ENCODE results near the gene TGFBR1.

TGFBR1 gene

DNA sequence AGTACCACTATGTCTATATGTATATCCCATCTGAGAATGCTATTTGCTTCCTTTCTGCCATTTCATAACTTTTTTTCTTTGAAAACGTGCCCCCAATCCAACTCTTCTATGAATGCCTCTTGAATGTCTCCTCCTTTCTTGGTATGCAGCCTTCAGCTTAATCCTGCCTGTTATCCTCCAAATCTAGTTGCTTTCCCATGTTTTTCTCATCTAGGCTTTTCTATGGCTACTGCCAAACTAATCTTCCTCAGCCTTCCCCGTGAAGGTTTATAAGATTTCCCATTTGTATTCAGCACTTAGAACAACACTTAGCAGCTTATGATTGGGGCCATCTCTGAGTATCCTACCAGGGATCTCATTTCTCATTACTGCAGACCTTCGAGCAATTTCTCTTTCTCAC lies 2.5 kb downstream of the TGFBR1 start:
- no peak for DNase-seq (ENCODE audit: low spot score)

DNA sequence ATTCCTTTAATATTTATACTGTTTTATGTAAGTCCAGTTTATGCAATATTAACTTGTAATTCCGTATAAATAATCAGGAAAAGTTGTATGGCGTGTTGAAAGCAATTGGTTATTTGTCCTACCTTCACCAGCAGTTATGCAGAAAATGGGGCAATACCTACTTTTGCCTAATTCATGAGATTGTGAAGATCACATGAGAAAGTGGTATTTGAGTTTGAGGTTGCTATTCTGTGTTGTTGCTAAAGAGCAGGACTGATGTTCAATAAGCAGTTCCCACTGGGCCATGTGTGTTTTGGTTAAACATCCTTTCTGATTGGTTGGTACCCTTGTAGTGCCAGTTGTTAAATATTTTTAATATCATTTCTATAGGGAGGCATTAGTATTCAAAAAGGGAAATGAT lies 3.2 kb downstream of the TGFBR1 start:
- no peak for DNase-seq (ENCODE audit: low spot score)

DNA sequence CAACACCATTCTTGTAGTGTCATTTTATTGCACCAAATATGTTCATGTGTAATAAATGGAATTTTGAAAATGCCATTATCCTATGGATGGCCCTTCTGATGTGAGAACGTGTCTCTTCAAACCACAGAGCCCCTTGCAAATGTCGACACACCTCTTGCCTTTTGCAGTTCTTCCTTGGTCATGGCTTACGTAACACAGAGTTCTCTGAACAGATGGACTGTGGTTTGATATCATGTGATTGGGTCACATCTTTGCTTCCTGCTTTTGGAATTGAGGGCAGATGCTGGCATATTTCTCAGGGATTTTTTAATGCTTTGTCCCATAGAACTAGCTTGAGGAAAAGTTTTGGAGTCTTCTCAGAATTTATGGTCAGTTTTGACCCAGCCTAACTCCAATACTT lies 4.6 kb downstream of the TGFBR1 start:
- DNase-seq (ENCODE audit: low spot score), result no peak

- DNase-seq (ENCODE audit: low spot score), result no peak
These were observed 8.0 kb downstream of the TGFBR1 start for GRCh38 chr9:99112750-99113413.

DNA sequence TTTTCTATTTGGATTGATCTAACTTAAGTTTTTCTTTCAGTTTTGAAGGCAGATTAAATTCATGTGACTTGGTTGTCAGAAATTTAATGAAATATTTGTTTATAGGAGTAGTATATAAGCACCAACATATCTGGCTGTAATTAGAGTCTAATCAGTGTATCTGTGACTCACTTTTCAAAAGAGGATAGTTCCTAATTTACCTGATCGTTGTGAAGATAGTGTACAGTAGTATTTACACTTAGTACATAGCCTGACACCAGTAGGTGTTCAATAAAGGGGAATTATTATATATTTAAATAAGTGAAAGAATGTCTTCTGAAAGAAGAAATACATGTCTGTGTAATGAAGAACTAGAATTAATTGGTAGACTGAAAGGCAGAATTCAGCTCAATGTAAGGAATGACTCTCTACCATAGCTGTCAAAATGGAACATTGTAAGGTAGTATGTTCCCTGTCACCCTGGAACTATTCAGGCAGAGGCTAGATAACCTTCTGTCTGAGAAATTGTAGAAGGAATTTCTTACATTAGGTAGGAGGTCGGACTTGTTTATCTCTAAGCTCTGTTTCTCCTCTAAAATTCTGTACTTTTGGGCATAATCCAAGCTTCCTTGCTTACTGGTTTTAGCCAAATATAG lies 8.6 kb downstream of the TGFBR1 start:
- DNase-seq (ENCODE audit: low spot score), result no peak

- no peak for DNase-seq (ENCODE audit: low spot score)
These were observed 9.1 kb downstream of the TGFBR1 start for GRCh38 chr9:99114049-99114440.

DNA sequence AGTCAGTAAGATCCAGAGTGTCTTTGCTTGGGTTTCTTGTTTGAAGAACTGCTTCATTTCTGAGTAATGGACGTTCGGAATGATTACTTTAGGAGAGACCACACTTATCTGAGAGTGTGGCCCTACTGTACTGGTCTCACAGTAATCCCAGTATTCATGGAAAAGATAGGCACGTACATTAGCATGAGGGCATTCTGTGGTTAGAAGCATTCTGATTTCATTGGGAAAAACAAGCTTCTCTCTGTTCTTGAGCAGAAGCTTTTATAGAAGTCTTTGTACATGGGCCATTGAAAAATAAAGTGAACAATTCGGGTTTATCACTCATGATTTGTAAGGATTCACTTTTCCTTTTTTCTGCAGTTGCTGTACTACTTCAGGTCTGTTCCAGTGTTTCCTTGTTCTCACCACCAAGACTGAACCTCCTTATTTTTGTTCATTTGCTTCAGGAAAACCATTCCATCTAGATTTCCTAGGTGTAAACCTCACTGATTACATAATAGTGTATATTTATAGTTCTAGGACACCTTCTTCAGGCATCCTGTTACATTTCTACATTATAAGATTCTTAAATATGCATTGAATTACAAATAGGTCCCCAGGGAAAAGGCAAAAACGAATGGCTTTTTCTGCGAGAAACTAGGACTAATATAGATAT lies 10.1 kb downstream of the TGFBR1 start:
- no peak for DNase-seq (ENCODE audit: low spot score)

DNA sequence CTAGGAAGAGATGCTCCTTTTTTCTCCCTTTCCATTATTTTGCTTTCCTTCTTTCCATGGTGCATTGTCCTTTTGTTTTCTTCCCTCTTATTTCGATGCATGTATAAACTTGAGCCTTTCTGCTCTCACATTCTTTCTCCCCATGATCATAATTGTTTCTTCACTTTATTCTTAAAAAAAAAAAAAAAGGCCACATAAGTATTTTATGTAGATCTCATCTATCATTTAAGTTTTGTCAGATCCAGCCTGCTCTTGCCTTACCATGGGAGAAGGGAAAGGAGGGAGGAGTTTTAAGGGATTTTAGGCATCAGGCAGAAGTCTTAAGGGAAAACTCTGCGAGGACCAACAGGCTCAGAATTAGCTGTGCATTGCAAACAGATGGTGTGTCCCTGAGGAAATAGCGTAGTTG lies 11.1 kb downstream of the TGFBR1 start:
- DNase-seq (ENCODE audit: low spot score), result no peak

GRCh38 chr9:99118782-99119466 lies 14.0 kb downstream of the TGFBR1 start:
- DNase-seq (ENCODE audit: low spot score), result no peak

DNA sequence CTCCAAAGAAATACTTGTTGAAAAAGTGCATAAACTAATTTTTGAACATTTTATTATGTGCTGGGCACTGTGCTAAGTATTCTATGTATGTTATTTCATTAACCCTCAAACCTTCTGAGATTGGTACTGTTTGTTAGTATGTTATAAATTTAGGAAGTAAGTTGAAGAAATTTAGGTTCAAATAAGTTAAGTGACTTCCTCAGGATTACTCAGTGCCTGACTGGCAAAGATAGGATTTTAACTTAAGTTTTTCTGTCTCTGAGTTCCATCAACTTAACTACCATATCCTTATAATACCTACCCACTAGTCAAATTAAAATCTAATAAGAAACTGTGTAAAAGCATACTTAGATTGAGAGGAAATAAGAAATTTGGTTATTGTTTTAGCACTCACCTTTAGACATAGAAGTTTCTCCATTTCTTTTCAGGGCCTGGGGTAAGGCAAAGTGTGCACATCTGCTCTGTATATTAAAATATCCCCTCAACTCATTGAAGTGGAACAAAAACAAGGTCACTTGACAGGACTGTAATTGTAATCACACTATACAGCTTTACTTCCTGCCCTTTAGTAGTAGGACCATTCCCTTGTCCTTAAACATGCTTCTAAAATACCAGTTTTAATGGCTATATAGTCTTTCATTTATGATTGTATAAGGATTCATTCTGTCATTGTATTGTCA lies 15.2 kb downstream of the TGFBR1 start:
- no peak for DNase-seq (ENCODE audit: low spot score)

- no peak for DNase-seq (ENCODE audit: low spot score)
These were observed 16.7 kb downstream of the TGFBR1 start for GRCh38 chr9:99121604-99122003.

GRCh38 chr9:99124534-99125255 lies 19.8 kb downstream of the TGFBR1 start:
- no peak for DNase-seq (ENCODE audit: low spot score)

DNA sequence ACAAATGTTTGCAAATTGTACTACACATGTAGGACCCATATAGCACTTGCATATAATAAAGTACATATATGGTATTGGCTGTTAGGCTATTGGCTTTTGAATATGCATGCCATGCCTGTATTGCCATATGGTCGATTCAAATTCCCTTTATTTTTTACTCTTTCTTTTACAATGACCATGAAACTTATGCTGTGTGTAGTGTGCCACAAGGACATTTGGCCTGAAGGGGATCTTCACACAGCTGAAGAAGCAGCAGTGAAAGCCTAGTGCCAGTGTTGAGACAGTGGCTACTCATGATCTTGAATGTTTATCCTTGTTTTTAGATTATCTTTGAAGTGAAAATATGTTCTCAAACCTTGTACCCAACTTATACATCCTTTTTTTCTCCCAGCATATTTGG lies 20.5 kb downstream of the TGFBR1 start:
- no peak for DNase-seq (ENCODE audit: low spot score)

DNA sequence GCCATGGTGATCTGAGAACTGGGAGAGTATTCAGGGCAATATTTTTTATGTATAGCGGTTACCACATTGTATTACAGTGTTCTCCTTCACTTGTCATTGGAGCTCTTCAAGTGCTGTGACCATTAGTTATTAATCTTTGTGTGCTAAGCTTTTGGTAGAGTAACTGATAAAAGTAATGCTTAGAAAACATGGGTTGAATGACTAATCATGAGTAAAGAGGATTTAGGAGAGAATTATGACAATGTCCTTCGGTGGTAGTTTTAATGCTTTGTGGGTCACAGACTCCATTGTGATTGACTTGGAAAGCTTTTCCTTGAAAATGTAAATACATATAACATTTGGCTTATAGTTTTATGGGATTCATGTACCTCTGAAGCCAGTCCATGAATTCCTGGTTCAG lies 21.4 kb downstream of the TGFBR1 start:
- DNase-seq (ENCODE audit: low spot score), result no peak

DNA sequence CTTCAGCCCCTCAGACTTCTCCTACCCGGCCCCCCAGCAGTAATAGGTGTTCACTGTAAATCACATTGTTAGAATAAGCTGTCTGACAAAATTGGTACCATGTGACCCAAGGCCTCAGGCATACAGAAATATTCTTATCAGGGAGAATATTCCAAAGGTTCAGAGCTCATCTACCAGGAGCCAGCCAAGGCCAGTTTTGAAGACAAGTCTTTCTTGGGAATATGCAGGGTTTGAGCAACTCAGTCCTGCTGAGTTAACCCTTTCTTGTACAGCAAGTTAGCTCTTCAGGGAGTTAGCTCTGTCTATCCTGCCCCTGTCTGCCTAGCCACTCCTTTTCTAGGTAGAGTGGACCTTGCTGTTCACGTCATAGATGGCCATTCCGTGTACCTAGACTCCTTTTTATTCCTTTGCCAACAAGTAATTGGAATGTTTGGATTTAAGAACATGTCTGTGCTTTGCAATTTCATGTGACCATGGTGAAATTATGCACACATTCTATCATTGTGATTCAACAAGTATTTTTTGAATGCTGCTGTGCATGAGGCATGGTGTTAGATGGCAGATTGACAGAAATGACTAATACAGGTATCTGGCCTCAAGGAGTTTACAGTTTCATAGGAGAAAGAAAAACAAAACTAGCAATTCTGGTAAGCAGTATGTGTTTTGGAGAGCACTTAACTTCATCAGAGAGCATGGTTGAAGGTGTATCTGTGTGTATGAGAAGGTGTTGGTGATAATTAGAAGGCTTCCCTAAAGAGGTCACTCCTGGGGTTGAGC lies 22.6 kb downstream of the TGFBR1 start:
- DNase-seq (ENCODE audit: low spot score), result no peak

DNA sequence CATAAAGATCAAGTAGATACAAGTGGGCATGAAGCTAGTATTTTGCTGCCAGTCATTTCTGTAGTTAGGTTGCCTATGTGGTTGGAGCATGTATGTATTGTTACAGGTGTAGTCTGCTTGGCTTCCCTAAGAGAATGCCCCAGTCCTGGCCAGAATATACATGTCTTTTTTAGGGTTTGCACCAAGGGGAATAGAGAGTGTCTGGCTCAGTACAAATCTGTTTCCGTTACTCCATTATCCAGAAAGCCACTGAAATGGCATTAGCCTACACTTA lies 23.2 kb downstream of the TGFBR1 start:
- DNase-seq (ENCODE audit: low spot score), result no peak

DNA sequence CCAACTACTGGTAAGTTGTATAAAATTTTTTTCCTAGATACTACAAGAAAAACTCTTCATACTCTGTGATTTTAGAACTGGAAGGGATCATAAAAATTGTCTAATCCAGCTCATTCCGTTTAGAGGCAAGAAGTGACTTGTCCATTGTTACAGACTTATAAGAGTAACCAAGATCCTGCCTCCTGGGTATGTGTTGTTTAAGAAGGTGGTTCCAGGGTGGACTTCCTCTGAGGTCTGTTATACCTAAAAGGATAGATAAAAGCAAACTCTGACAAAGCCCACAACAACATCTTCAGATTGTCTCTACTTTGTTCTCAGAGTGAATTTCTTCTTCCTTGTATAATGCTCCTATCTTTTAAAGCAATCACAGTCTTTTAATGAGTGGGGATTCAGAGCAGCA lies 24.2 kb downstream of the TGFBR1 start:
- DNase-seq (ENCODE audit: low spot score), result no peak

GRCh38 chr9:99130069-99130468 lies 25.2 kb downstream of the TGFBR1 start:
- DNase-seq (ENCODE audit: low spot score), result no peak

DNA sequence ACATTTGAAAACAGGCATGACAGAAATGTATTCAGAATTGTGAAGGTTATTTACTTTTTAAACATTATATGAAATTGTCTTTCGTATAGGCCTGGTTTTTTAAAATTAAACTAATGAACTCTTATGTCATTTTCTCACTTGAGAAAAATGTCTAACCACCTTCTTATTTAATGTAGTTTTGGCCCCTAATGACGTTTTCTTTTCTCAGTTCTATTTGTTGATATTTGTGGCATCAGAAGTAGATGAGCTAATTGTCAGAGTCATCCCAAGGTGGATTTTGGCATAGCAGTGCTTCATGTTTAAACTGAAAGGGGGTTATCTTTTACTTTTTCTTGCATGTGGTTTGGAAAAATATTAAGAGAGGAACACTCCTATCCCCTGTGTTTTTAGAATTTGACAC lies 28.2 kb downstream of the TGFBR1 start:
- no peak for DNase-seq (ENCODE audit: low spot score)

DNA sequence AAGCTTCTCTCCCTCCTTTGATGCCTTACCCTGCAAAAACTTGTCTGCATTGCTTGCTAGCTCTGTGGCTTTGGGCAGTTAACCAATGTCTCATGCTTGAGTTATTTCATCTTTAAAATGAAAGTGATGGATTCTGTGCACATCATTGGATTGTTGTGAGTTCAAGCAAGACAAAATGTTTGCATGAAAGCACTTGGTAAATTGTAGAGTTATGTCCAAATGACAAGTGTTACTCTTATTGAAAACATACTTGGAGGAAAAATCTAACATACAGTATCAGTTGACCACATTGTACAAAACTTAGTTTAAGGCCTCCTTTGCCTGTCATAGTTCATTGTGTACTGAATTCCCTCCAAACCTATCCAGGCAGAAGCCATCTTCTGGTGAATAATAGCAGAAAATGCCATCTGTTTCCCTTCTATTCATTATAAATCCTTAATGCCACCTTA lies 30.0 kb downstream of the TGFBR1 start:
- DNase-seq (ENCODE audit: low spot score), result no peak

GRCh38 chr9:99135456-99135855 lies 30.5 kb downstream of the TGFBR1 start:
- no peak for DNase-seq (ENCODE audit: low spot score)
